ENCODE data around the gene ACTMAP. TPM values are rescaled to one million over a fixed set of nuclear protein-coding genes. Genes with fewer than 3 reads are reported as not detected.

ACTMAP gene
- total and polyA plus RNA-seq, 9 of the 15 experiments (the other 6 are each of a cell fraction or from before 2014, with no cell fraction given) = 1.7 to 16.6 (median 4.9) TPM

GRCh38 chr19:40705950-40706619 is 44.2 kb downstream of the ACTMAP start:
- DNase-seq (ENCODE audit: extremely low read depth in 1 of 4, low spot score in 3 of 4) (no peak), FAIRE-seq (no peak), ATAC-seq (no peak)
- Histone ChIP-seq H3K9me3 (replicated peaks; ENCODE audit: control insufficient read depth, insufficient read depth, low read depth, low read length) (no peaks in the 10 kb centered on the region), H4K20me1 (replicated peaks; ENCODE audit: control insufficient read depth, insufficient read depth, low read length) (no peaks in the 10 kb centered on the region), H3K9me1 (ENCODE audit: control insufficient read depth, insufficient read depth, low read length) (no peaks in the 10 kb centered on the region), H3K4me1 (replicated peaks in 1 of 2; ENCODE audit: control insufficient read depth in 2 of 2, insufficient read depth in 2 of 2, low read length in 2 of 2) (peaks cover 12 to 23% of the 10 kb centered on the region in 2 experiments; a peak in 4 of 5 replicates), H3K4me3 (no peak overlapping the region), H3K4me2 (ENCODE audit: insufficient read depth, low read length) (no peak overlapping the region), H3K9ac (ENCODE audit: insufficient read depth in 1 of 2, low read depth in 2 of 2, low read length in 2 of 2) (no peak overlapping the region), H2AFZ (ENCODE audit: low read depth, low read length) (no peak overlapping the region), H3K27ac (ENCODE audit: extremely low read depth, low read depth, low read length) (no peak overlapping the region), H3K36me3 (ENCODE audit: control insufficient read depth, insufficient read depth, low read length) (peaks cover 58% of the 10 kb centered on the region), H3K79me2 (ENCODE audit: control insufficient read depth, insufficient read depth, low read length) (no peaks in the 10 kb centered on the region), H3K27me3 (ENCODE audit: control insufficient read depth in 2 of 2, insufficient read depth in 2 of 2, low read length in 2 of 2) (no peaks in the 10 kb centered on the region)
- intact Hi-C loops (cut with micrococcal nuclease) (no loop called here), in situ Hi-C loops (cut with MboI) (no loop called here)
- POLR2A ChIA-PET = no interaction called here
- no TSS peak for BruUV-seq (replicated peaks)
- CTCF ChIA-PET (ENCODE audit: low intra/inter-chr PET ratio) = no interaction called here
- WGBS (ENCODE audit: insufficient coverage, low coverage, missing lambda C conversion rate) = 83% methylated on average over 7 of the region's 7 CpGs
- TF ChIP-seq ZKSCAN8 (CRISPR knock-in tag; IDR thresholded peaks at IDR 0.05) (no peak), RB1 (IDR thresholded peaks at IDR 0.05; ENCODE audit: low read depth) (no peak), RAD51 (IDR thresholded peaks at IDR 0.05; ENCODE audit: borderline replicate concordance, low read depth) (no peak), FOXA3 (CRISPR knock-in tag; conservative IDR thresholded peaks at IDR 0.05 in 1 of 2, IDR thresholded peaks at IDR 0.05 in 1 of 2) (no peak), ZNF764 (CRISPR knock-in tag; IDR thresholded peaks at IDR 0.05; ENCODE audit: low read depth) (no peak)

GRCh38 chr19:40705362-40705651 is 45.0 kb downstream of the ACTMAP start:
- Histone ChIP-seq H3K4me3 (no peak overlapping the region), H3K27ac (ENCODE audit: extremely low read depth, low read depth, low read length) (no peak overlapping the region), H3K79me2 (ENCODE audit: control insufficient read depth, insufficient read depth, low read length) (no peaks in the 10 kb centered on the region), H3K4me1 (replicated peaks in 1 of 2; ENCODE audit: control insufficient read depth in 2 of 2, insufficient read depth in 2 of 2, low read length in 2 of 2) (peaks cover 12 to 23% of the 10 kb centered on the region in 2 experiments; a peak in 4 of 5 replicates), H2AFZ (ENCODE audit: low read depth, low read length) (no peak overlapping the region), H3K4me2 (ENCODE audit: insufficient read depth, low read length) (no peak overlapping the region), H3K9me1 (ENCODE audit: control insufficient read depth, insufficient read depth, low read length) (no peaks in the 10 kb centered on the region), H3K27me3 (ENCODE audit: control insufficient read depth in 2 of 2, insufficient read depth in 2 of 2, low read length in 2 of 2) (no peaks in the 10 kb centered on the region), H3K9me3 (replicated peaks; ENCODE audit: control insufficient read depth, insufficient read depth, low read depth, low read length) (no peaks in the 10 kb centered on the region), H3K36me3 (ENCODE audit: control insufficient read depth, insufficient read depth, low read length) (peaks cover 55% of the 10 kb centered on the region), H4K20me1 (replicated peaks; ENCODE audit: control insufficient read depth, insufficient read depth, low read length) (no peaks in the 10 kb centered on the region), H3K9ac (ENCODE audit: insufficient read depth in 1 of 2, low read depth in 2 of 2, low read length in 2 of 2) (peak overlapping the region in 1 of 2 experiments; percentile 2; a peak in 1 of 4 replicates)
- DNase-seq (ENCODE audit: extremely low read depth in 1 of 4, low spot score in 3 of 4) (no peak), ATAC-seq (no peak), FAIRE-seq (no peak)
- ChIA-PET CTCF (ENCODE audit: low intra/inter-chr PET ratio) (no interaction called here), POLR2A (no interaction called here)
- no TSS peak for BruUV-seq (replicated peaks)
- in situ Hi-C loops (cut with MboI) (no loop called here), intact Hi-C loops (cut with micrococcal nuclease) (no loop called here)
- 93% methylated on average over 9 of the region's 9 CpGs for WGBS (ENCODE audit: insufficient coverage, low coverage, missing lambda C conversion rate)
- no peak for TF ChIP-seq SMAD2 (IDR thresholded peaks at IDR 0.05; ENCODE audit: low read depth, low read length)
- TF ChIP-seq YBX1 (IDR thresholded peaks at IDR 0.05) = no peak
- TF ChIP-seq NR4A1 (CRISPR knock-in tag; IDR thresholded peaks at IDR 0.05) = no peak
- no peak for TF ChIP-seq NR4A1 (tag; IDR thresholded peaks at IDR 0.05)
- TF ChIP-seq DNMT1 (IDR thresholded peaks at IDR 0.05) = no peak
- no peak for TF ChIP-seq CHD4 (IDR thresholded peaks at IDR 0.05; ENCODE audit: insufficient read depth, insufficient replicate concordance, low read depth, low read length, poor library complexity, severe bottlenecking)
- TF ChIP-seq NCOA6 (IDR thresholded peaks at IDR 0.05) = no peak
- TF ChIP-seq JUNB (CRISPR knock-in tag; conservative IDR thresholded peaks at IDR 0.05) = no peak
- no peak for TF ChIP-seq SNAPC5 (CRISPR knock-in tag; IDR thresholded peaks at IDR 0.05)
- no peak for TF ChIP-seq ELK3 (CRISPR knock-in tag; IDR thresholded peaks at IDR 0.05)

All from K562 (cell line).